ENCODE measurements around the gene GAD2. TPM values are rescaled to one million over a fixed set of nuclear protein-coding genes. Genes with fewer than 3 reads are reported as not detected.

The GAD2 gene
- total RNA-seq (not detected), polyA plus RNA-seq (not detected)
- long read RNA-seq, donor 1: 0 reads
- long read RNA-seq, donor 2: 0 reads
- long read RNA-seq, donor 3: 0 reads
- long read RNA-seq, donor 4: 0 reads
- long read RNA-seq, donor 5: 0 reads
- long read RNA-seq, donor 6: 0 reads
- long read RNA-seq, donor 7: 0 reads
- long read RNA-seq, donor 8: 0 reads
- long read RNA-seq, donor 9: 0 reads
- long read RNA-seq, donor 10: 0 reads

DNA sequence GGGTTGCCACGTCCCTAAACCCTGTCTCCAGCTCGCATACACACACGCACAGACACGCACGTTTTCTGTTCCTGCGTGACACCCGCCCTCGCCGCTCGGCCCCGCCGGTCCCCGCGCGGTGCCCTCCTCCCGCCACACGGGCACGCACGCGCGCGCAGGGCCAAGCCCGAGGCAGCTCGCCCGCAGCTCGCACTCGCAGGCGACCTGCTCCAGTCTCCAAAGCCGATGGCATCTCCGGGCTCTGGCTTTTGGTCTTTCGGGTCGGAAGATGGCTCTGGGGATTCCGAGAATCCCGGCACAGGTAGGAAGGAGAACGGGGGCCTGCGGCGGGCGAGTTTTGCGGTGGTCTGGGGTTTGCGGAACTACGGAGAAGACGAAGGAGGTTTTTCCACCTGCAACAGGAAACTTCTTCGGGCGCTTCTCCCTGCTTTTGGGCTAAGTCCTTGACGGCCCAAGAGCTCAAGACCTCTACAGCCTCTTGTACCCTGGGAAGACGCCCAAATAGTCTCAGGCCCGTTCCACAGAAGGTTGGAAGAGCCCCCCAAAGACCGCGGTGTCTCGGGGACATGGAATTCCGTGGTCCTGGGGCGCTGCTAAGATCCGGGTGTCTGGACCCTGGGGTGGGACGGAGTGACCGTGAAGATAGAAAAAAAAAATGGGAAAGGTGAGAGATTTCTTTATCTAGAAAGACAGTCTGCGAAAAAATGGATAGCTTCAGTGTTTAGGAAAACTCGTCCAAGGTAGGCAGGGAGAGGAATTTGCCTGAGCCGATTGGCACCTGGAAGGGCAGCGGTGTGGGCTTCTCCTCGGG is at the start of gene GAD2:
Gene GAD2 (plus strand): TSS at position 190 of the 811 bp plus-strand sequence. CDS start 36 bp downstream, at position 226.
- intact Hi-C loops (cut with DNase I): no loop called here

GRCh38 chr10:26169466-26169865 is 47.1 kb upstream of the GAD2 start:
- H3K4me1 ChIP-seq (replicated peaks in 1 of 2): no peaks in the 10 kb centered on the region
- no peak for DNase-seq
- H3K9me3 ChIP-seq (replicated peaks in 1 of 3): no peaks in the 10 kb centered on the region
- intact Hi-C loops (cut with DNase I): no loop called here
- no peak overlapping the region for H3K4me3 ChIP-seq
- H3K27ac ChIP-seq: no peak overlapping the region
- H3K27me3 ChIP-seq: no peaks in the 10 kb centered on the region
- H3K36me3 ChIP-seq (replicated peaks in 1 of 2): no peaks in the 10 kb centered on the region
- TF ChIP-seq, protein P1, sequence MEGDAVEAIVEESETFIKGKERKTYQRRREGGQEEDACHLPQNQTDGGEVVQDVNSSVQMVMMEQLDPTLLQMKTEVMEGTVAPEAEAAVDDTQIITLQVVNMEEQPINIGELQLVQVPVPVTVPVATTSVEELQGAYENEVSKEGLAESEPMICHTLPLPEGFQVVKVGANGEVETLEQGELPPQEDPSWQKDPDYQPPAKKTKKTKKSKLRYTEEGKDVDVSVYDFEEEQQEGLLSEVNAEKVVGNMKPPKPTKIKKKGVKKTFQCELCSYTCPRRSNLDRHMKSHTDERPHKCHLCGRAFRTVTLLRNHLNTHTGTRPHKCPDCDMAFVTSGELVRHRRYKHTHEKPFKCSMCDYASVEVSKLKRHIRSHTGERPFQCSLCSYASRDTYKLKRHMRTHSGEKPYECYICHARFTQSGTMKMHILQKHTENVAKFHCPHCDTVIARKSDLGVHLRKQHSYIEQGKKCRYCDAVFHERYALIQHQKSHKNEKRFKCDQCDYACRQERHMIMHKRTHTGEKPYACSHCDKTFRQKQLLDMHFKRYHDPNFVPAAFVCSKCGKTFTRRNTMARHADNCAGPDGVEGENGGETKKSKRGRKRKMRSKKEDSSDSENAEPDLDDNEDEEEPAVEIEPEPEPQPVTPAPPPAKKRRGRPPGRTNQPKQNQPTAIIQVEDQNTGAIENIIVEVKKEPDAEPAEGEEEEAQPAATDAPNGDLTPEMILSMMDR (IDR thresholded peaks at IDR 0.05): no peak
- no peak for TF ChIP-seq POLR2A (IDR thresholded peaks at IDR 0.05)
- 53 to 60% (median 59%) methylated on average over 2 of the region's 2 CpGs for WGBS, 4 donors

More for the DNA sequence above, at the start of gene GAD2:
- DNase-seq: no peak
- H3K4me1 ChIP-seq (replicated peaks in 1 of 2): peaks cover 0 to 5% of the 10 kb centered on the region in 2 donors
- no peaks in the 10 kb centered on the region for H3K36me3 ChIP-seq (replicated peaks in 1 of 2)
- no peak within 1 kb of the TSS for H3K4me3 ChIP-seq
- H3K27me3 ChIP-seq: peaks cover 95% of the 10 kb centered on the region
- 1 to 3% (median 1%) methylated on average over 20 to 60 of the region's 60 CpGs for WGBS, 4 donors
- TF ChIP-seq, protein P1 (IDR thresholded peaks at IDR 0.05): no peak
- TF ChIP-seq POLR2A (IDR thresholded peaks at IDR 0.05): no peak
- H3K9me3 ChIP-seq (replicated peaks in 1 of 3): no peaks in the 10 kb centered on the region
- H3K27ac ChIP-seq: no peak within 1 kb of the TSS

- H3K9me3 ChIP-seq (replicated peaks in 1 of 3): no peaks in the 10 kb centered on the region
- no peaks in the 10 kb centered on the region for H3K36me3 ChIP-seq (replicated peaks in 1 of 2)
- intact Hi-C loops (cut with DNase I): no loop called here
- H3K4me1 ChIP-seq (replicated peaks in 1 of 2): no peaks in the 10 kb centered on the region
- H3K27ac ChIP-seq: no peak overlapping the region
- H3K27me3 ChIP-seq: no peaks in the 10 kb centered on the region
- TF ChIP-seq, protein P1 (IDR thresholded peaks at IDR 0.05): no peak
- no peak for TF ChIP-seq POLR2A (IDR thresholded peaks at IDR 0.05)
- no peak overlapping the region for H3K4me3 ChIP-seq
- 56 to 66% (median 64%) methylated on average over 5 to 7 of the region's 7 CpGs for WGBS, 4 donors
- no peak for DNase-seq
These were observed 44.4 kb upstream of the GAD2 start for GRCh38 chr10:26172131-26172530.

GRCh38 chr10:26173837-26174236 is 42.7 kb upstream of the GAD2 start:
- Histone ChIP-seq H3K4me3 (no peak overlapping the region), H3K27ac (no peak overlapping the region), H3K27me3 (no peaks in the 10 kb centered on the region), H3K9me3 (replicated peaks in 1 of 3) (no peaks in the 10 kb centered on the region), H3K4me1 (replicated peaks in 1 of 2) (no peaks in the 10 kb centered on the region), H3K36me3 (replicated peaks in 1 of 2) (no peaks in the 10 kb centered on the region)
- TF ChIP-seq POLR2A (IDR thresholded peaks at IDR 0.05): no peak
- TF ChIP-seq, protein P1 (IDR thresholded peaks at IDR 0.05): no peak
- intact Hi-C loops (cut with DNase I): no loop called here
- WGBS, 4 donors: 35 to 96% (median 50%) methylated on average over 2 of the region's 2 CpGs
- no peak for DNase-seq
